Transverse colon (tissue), 3 donors: ENCODE data around the gene SLC17A3.

Source experiments
- CTCF ChIP-seq, 5 experiments: fragments of 200-600 bp in 3 of 5; fragments of 450-650 bp in 2 of 5; sonication (generic) in 3 of 5; IDR thresholded peaks; 1 replicate in 2 of 5; 2 replicates in 3 of 5; pipeline ENCODE4 v1.5.1; 2016 to 2017; ENCODE audit warnings: antibody characterized with exemption in 5 of 5, inconsistent platforms in 3 of 5, mild to moderate bottlenecking in 2 of 5, moderate library complexity in 1 of 5
- EP300 ChIP-seq: sonication (generic); formaldehyde crosslinking; IDR thresholded peaks from one replicate; pipeline ENCODE4 v1.6.1; 2017; ENCODE audit warnings: antibody characterized with exemption, low read depth

- no peak for TF ChIP-seq CTCF (IDR thresholded peaks at IDR 0.05)
- TF ChIP-seq EP300: no peak
These were observed 5.4 kb downstream of the SLC17A3 start for GRCh38 chr6:25868436-25869183.
